Panc1 (cell line): ENCODE data around the gene PAPSS1. TPM values are rescaled to one million over a fixed set of nuclear protein-coding genes. Genes with fewer than 3 reads are reported as not detected.

ENCODE experiments used
- ATAC-seq: fragments of 200-7000 bp; cut with Tn5 transposase; 2 replicates; pipeline ENCODE4 v1.9.1; 2020; ENCODE audit warnings: mild to moderate bottlenecking, moderate library complexity
- BruUV-seq: library from RNA; stranded (reverse); fragments of 400-500 nt; replicated peaks from 2 replicates; lab custom pipeline; 2021; lab: Mats Ljungman, UMichigan
- CTCF ChIA-PET: fragments of 300-600 bp; sonication (Branson Sonifier 250); formaldehyde crosslinking; loops from one replicate; lab custom pipeline; 2022; ENCODE audit warnings: antibody characterized with exemption; lab: Charles Lee
- POLR2A ChIA-PET: fragments of 300-600 bp; sonication (Branson Sonifier 250); formaldehyde crosslinking; loops from one replicate; lab custom pipeline; 2022; ENCODE audit warnings: antibody characterized with exemption; lab: Charles Lee
- DNase-seq: peaks from one replicate; pipeline ENCODE4 v3.0.0-alpha.2; 2010; ENCODE audit warnings: low read depth, low spot score
- H3K27ac ChIP-seq: 2 replicates; pipeline ENCODE4 v1.5.1; 2011; ENCODE audit warnings: mild to moderate bottlenecking, low read length, inconsistent platforms
- H3K27me3 ChIP-seq: fragments of 200-500 bp; sonication (Bioruptor generic); 2 replicates; pipeline ENCODE4 v1.6.0; 2014; ENCODE audit warnings: low read length, inconsistent platforms; ENCODE audit not compliant: control insufficient read depth, insufficient read depth
- H3K36me3 ChIP-seq: fragments of 200-500 bp; sonication (Bioruptor generic); 2 replicates; pipeline ENCODE4 v1.5.1; 2014; ENCODE audit warnings: inconsistent platforms, mild to moderate bottlenecking, low read length, moderate library complexity; ENCODE audit not compliant: control insufficient read depth, insufficient read depth
- H3K4me1 ChIP-seq: 2 replicates; pipeline ENCODE4 v1.5.1; 2011; ENCODE audit warnings: inconsistent platforms, mild to moderate bottlenecking, low read length, moderate library complexity; ENCODE audit not compliant: control insufficient read depth, insufficient read depth
- H3K4me3 ChIP-seq, 2 experiments: 2 replicates each; pipeline ENCODE4 v1.5.1; 2011 to 2012; ENCODE audit warnings: low read depth in 2 of 2, low read length in 2 of 2, mild to moderate bottlenecking in 2 of 2, inconsistent platforms in 1 of 2, moderate library complexity in 1 of 2
- H3K9me3 ChIP-seq: fragments of 200-500 bp; sonication (Bioruptor generic); 2 replicates; pipeline ENCODE4 v1.5.1; 2014; ENCODE audit warnings: low read depth, mild to moderate bottlenecking, inconsistent platforms, low read length, moderate library complexity; ENCODE audit not compliant: control insufficient read depth, insufficient read depth
- CTCF ChIP-seq: fragments of 450-650 bp; IDR thresholded peaks from 2 replicates; pipeline ENCODE4 v1.5.1; 2017; ENCODE audit warnings: mild to moderate bottlenecking
- POLR2AphosphoS5 ChIP-seq: IDR thresholded peaks from 2 replicates; pipeline ENCODE4 v1.6.1; 2012; ENCODE audit warnings: mild to moderate bottlenecking, low read depth, low read length, moderate library complexity
- REST ChIP-seq, 2 experiments: IDR thresholded peaks; 2 replicates each; pipeline ENCODE4 v1.6.1; 2011 to 2012; ENCODE audit warnings: low read depth in 2 of 2, control low read depth in 1 of 2, low read length in 1 of 2, mild to moderate bottlenecking in 1 of 2, moderate library complexity in 1 of 2; ENCODE audit not compliant: insufficient read depth in 1 of 2
- SIN3A ChIP-seq: IDR thresholded peaks from 2 replicates; pipeline ENCODE4 v1.6.1; 2012; ENCODE audit warnings: low read depth, mild to moderate bottlenecking, low read length, moderate library complexity, borderline replicate concordance; ENCODE audit not compliant: insufficient read depth
- TCF7L2 ChIP-seq: IDR thresholded peaks from 2 replicates; pipeline ENCODE4 v1.6.1; 2011; ENCODE audit warnings: mild to moderate bottlenecking, low read depth, low read length, inconsistent platforms
- in situ Hi-C: cut with HindIII; loops from 2 replicates; pipeline ENCODE4 v1.10.0; 2016; ENCODE audit warnings: low sequenced_read_pairs, low pct_unique_long_range_greater_than_20kb
- intact Hi-C: fragments of 100-400 bp; cut with micrococcal nuclease; formaldehyde crosslinking; loops from one replicate; pipeline ENCODE4 v1.10.0; 2022; ENCODE audit not compliant: unreplicated experiment
- total RNA-seq: library from RNA; stranded (reverse); gene quantifications from one replicate; pipeline ENCODE4 v1.2.1, GENCODE V29; 2021; ENCODE audit not compliant: unreplicated experiment

PAPSS1 gene
- total RNA-seq, 1 experiment from 2014 or later, result 28.1 TPM

DNA sequence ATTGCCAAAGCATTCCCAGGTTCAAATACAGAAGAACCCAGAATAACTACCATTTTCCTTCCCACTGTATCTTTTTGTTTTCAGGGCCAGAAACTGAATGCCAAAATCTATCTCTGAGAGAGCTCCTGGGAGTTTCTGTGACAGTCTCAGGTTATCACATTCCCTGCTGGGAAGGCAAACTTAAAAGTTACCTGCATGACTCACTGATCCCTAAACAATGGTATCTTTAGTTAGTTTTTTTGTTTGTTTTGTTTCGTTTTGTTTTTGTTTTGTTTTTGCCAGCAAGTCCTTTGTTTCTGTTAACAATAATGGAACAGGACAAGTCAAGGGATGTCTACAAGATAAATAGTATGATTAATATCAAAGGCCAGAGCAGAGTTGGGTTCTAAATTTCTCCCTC is 34.3 kb downstream of the PAPSS1 start:
- Histone ChIP-seq H3K27me3 (no peaks in the 10 kb centered on the region), H3K4me3 (no peak overlapping the region), H3K27ac (no peak overlapping the region), H3K4me1 (0 out of 2 replicates have a peak, but pooled peaks cover 3% of the 10 kb centered on the region), H3K9me3 (no peaks in the 10 kb centered on the region), H3K36me3 (no peaks in the 10 kb centered on the region)
- intact Hi-C loops, result no loop called here
- ChIA-PET CTCF (no interaction called here), POLR2A (no interaction called here)
- no TSS peak for BruUV-seq
- DNase-seq (no peak), ATAC-seq (no peak)
- TF ChIP-seq POLR2AphosphoS5 (no peak), REST (IDR thresholded peaks at IDR 0.05; ENCODE audit: insufficient read depth in 1 of 2, low read depth in 2 of 2, low read length in 1 of 2) (no peak), TCF7L2 (no peak), CTCF (no peak), SIN3A (no peak)
- in situ Hi-C loops, result no loop called here

DNA sequence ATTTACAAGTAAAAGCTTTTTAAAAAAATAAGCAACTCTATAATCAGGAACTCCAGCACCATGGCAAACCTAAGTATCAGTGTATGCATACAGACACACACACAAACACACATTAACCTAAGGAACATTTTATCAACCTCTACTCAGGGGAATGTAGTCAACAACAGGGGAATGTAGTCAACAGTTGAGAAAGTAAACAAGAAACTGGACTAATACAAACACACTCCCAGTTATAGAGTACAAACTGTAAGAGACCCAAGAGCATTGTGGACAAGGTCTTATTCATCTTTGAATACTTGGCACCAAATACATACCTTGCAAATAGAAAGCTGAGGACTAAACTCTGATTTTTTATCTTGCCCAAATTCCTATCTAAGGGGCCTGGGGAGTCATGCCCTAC is 36.2 kb downstream of the PAPSS1 start:
- Histone ChIP-seq H3K27ac (no peak overlapping the region), H3K27me3 (no peaks in the 10 kb centered on the region), H3K9me3 (no peaks in the 10 kb centered on the region), H3K36me3 (no peaks in the 10 kb centered on the region), H3K4me1 (0 out of 2 replicates have a peak, but pooled peaks cover 3% of the 10 kb centered on the region), H3K4me3 (no peak overlapping the region)
- in situ Hi-C loops (no loop called here), intact Hi-C loops (loop anchor here (5.0 kb wide), 1 partner anchor 123 kb away; no protein-coding TSS in a partner anchor)
- TF ChIP-seq CTCF, result no peak
- TF ChIP-seq SIN3A, result no peak
- no peak for TF ChIP-seq POLR2AphosphoS5
- no peak for TF ChIP-seq TCF7L2
- no peak for TF ChIP-seq REST (IDR thresholded peaks at IDR 0.05; ENCODE audit: insufficient read depth in 1 of 2, low read depth in 2 of 2, low read length in 1 of 2)
- ChIA-PET CTCF (no interaction called here), POLR2A (no interaction called here)
- BruUV-seq, result no TSS peak
- ATAC-seq (peak; percentile 74; the same call in 1 of the 2 replicates), DNase-seq (no peak)
